Activated CD4-positive, alpha-beta T cell treated with anti-CD3 and anti-CD28 coated beads, Interleukin-2, amount 50 U/mL, for 48 hours (primary cell): ENCODE measurements around the gene ENPP6.
"Not testable (repeated sequence)": the region's sequence is repeated elsewhere in the genome, so short reads cannot be mapped to it uniquely, and the experiment has no call there.

ENCODE experiments used
- DNase-seq, 2 experiments: peaks; one replicate each; pipeline ENCODE4 v3.0.0-alpha.2; 2020

Gene ENPP6

DNA sequence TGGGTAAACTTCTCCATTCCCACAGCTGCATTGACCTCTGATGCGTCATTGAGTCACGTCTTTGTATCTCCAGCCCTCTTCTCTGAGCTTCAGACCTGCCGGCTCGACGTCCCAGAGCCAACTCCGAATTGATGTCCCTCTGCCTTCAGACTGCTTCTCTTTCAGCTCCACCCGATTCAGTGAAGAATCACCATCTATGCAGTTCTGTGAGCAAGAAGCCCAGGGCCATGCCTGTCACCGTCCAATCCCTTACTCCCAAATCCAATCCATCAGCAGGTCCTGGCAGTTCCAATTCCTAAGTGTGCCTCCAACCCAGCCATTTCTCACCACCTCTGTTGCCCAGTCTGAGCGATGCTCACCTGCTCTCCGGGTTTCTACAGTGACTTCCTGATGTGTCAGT lies 70.7 kb downstream of the ENPP6 start:
- no peak for DNase-seq

DNA sequence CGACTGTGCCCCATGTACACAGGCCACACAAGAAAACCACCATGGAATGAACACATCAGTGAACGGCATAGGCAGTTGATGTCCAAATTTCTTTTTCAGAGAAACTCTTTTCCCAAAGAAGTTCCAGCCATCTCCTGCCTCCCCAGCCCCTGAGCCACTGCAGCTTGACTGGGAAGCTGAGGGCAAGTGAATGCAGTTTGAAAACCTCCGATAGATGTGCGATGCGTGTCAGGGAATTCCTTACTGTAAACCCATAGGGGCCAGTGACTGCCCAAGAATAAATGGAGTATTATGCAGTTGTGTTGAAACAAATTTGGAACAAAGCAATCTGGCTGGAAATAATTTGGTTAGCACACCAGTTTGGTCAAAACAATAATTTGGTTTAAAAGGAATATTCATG lies 72.1 kb downstream of the ENPP6 start:
- no peak for DNase-seq

DNA sequence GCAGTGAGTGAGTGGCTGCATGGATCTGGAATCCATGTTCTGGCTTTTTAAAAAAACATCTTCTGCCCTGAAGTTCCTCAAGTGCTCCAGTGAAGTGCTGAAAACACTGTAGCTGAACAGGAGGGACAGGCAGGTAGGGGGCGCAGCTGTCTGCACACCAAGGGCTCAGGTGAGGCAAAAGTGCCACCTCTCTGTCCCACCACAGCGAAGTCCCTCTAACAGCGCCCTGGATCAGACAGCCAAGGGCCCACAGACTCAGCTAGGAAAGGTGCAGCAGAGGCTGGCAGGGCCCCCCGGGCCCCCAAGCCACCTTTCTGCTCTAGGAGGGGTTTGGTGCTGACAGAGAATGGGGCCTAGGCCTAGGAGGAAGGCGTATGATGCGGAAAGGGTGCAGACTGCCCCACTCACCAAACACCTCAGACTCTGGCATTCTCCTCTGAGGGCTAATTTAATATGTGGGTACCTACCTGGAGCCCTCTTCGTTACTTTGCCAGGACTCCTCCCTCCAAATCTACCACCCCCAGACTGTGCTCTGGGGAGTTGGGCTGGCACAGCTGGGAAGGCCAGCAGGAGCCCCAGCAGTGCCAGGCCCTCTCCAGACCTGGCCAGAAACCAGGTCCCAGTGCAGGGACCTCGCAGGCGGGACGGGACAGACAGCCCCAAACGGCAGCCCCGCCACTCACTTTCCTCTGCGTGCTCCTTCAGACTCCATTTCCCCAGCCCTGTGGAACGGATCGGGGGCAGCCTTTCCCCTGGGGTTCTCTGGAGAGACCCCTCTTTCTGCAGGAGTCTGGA lies 73.7 kb downstream of the ENPP6 start:
- DNase-seq: no peak

DNA sequence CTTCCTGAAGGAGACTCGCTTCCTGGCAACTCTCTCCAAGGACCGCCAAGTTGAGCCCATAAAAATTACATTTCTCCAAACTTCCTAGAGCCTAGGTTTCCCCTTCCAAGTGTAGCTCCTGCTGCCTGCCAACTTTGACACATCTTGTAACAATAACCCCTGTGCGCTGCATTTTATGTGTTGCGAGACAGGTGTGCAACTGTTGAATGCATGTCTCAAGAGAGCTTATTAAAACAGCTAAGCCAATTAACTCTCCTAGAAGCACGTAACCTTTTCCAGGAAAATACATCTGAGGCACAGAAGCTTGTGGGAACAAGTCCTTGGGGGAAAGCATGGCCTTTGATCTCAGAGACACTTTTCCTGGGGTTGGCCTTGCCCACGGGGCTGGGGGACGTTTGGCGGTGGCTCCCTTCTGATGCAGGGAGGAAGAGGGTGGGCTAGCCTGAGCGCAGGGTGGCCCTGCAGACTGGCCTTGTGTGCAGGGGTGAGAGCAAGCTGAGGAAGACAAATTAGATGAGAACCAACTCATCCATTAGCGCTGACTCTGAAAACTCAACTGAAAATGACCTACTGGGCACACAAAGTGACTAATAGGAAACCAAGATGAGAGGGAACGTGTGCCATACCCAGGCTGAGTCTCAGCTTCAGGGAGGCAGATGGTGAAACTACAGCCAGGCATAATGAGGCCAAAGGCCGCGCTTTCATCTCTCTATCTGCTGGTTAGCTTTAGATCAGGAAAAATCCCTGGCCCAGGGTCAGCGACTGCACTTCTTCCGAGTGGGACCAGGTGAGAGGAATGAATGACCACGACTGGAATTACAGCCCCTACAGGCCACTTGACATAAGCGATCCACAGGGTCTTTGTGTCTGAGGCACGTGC lies 75.3 kb downstream of the ENPP6 start:
- no peak for DNase-seq

DNA sequence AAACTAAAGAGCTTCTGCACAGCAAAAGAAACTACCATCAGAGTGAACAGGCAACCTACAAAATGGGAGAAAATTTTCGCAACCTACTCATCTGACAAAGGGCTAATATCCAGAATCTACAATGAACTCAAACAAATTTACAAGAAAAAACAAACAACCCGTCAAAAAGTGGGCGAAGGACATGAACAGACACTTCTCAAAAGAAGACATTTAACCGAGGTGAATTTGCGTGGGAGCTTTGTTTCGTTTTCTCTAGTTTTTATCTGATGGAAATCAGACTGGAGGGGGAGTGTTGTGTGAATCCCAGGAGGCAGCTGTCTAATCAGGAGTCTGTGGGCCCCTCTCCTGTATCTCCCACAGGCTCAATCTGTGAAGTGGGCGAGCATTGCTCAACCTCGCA lies 76.8 kb downstream of the ENPP6 start:
- not testable (repeated sequence) for DNase-seq

DNA sequence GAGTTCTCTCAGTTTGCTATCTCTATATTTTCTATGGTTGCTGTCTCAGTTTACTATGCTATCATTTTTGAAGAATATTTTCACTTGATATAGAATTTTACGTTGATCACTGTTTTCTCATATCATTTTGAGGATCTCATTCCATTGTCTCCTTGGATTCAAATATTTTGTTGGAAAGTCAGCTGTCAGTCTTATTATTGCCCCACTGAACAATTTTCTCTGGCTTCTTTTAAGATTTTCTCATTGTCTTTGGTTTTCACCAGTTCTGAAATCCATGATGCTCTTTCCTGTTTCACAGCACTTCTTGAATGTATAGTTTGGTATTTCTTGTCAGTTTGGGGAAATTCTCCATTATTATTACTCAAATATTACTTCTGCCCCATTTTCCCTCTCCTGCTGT lies 81.1 kb downstream of the ENPP6 start:
- DNase-seq: no peak

DNA sequence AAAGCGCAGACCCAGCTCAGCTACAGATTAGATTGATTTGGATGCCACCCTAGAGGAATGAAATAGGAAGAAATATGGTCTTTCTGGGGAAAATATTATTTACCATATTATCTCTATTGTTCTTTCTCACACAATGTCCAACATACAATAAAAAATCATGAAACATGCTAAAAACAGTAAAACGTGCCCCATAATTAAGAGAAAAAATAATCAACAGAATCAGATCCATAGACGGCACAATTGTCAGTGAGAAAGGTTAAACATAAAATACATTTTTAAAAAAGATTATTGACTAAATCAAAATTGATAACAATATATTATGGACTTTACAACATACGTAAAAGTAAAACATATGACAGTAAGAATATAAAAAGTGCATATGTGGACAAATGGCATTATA lies 90.9 kb downstream of the ENPP6 start:
- no peak for DNase-seq

DNA sequence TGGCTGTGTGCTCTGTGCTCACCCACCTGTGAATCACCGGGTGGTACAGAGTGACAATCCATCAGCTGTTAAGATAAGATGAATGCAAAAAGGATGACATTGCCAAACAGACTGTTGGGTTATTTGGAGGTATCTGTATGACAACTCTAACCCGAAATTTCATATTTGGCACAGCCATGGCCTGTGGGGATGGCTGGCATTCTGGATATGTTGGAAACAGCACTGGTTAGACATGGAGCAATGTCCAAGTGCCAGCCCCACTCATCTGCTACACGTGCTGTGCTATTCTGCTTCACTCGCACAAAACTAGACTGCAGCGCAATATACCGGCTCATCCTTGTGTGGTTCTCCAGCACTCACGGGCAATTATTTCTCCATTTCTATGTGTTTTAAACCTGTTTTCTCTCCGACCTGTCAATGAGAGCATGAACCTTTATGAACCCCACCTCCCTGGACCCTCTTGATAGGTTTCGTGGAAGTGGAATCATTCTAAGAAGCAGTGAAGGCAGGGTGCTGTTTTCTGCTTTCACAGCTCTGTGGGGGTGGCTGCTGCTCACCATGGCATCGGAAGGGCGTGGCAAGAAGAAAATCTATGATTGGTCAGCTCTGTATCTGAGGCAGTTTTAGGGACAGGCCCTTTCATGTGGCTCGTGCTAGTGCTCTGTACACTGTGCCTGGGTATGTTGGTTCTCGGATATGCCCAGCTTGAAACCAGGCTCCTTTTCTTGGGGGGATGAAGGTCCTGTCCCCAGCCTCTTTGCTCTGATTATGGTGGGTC lies 94.9 kb downstream of the ENPP6 start:
- no peak for DNase-seq

DNA sequence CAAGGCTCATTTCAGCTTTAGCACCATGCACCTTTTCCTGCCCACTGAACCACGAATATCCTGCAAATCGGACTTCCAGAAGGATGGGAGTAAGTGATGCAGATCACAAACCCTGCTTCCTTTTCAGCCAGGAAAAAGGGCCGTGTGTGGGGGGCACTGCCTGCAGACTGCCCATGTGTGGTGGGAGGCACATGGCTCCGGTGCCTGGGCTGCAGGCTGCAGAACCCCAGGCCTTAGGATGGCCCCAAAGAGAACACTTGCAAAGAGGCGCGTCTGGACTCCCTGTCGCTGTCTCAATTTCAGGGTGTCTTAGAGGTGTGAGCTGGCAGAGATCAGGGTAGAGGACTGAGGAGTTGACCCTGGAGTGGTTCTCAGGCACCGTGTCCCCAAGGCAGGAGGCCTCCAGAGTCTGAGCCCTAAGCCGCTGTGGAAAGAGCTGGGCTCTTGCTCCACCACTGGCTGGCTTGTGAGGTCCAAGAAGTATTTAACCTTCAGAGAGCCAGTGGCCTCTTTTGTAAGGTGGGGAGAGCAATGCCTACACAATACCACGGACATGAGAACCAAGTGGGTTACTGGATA lies 97.0 kb downstream of the ENPP6 start:
- DNase-seq: no peak

DNA sequence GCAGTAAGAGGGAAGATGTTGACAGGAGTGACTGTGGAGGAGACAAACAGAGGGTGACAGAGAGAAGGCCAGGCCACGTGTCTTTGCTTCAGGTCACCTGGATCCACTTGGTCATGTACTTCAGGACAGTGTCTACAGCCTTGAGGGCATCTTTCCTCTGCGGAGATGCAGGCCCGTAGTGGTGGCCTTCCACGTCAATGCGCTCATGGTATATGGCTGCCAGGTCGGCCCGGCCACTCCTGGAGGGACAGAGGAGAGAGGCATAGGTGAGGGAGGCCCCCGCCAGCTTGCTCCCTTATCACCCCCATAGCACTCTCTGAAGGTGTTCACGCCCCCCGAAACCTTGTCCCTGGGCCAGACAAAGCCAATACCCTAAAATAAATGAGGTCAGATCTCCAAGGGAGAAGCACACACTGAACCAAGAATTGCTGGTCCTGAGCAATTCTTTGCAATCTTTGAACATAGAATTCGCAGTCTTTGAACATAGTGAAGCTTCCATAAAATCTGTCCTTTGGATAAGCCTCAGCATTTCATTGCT lies 99.9 kb downstream of the ENPP6 start:
- DNase-seq: no peak

DNA sequence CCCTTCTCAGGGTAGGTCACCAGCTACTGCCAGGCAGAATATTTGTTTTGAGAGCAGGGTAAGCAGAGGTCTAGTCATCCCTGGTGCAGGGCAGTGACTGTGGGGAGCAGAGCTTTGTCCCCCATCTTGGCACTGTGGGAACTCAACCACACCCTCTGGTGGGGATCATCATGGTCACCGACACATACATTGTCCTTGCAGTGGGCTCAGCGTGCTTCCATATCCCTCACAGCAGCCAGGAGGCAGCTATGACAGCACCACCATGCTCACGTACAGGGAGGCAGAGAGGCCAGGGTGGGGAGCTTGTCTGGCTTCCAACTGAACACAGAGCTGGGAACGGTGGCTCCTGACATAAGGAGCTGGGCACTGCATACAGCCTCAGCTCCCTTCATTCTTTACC lies 102.3 kb downstream of the ENPP6 start:
- DNase-seq: no peak

DNA sequence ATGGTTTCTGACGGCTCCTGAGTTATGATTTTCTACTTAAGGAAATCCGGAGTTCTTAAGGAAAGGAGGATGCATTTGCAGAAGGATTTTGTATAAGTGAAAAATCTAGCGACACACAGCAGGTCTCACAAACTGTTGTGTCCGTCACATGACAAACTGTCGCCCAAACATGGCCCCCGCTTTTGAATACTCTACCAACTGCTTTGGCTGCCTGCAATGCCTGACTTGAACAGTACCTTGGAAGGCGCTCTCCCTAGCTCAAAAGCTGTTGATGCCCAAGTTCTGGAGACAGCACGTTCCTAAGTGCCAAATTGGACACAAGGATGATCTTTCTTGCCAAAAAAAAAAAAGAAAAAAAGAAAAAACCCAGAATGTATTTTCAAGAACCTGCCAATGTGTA lies 103.2 kb downstream of the ENPP6 start:
- no peak for DNase-seq

DNA sequence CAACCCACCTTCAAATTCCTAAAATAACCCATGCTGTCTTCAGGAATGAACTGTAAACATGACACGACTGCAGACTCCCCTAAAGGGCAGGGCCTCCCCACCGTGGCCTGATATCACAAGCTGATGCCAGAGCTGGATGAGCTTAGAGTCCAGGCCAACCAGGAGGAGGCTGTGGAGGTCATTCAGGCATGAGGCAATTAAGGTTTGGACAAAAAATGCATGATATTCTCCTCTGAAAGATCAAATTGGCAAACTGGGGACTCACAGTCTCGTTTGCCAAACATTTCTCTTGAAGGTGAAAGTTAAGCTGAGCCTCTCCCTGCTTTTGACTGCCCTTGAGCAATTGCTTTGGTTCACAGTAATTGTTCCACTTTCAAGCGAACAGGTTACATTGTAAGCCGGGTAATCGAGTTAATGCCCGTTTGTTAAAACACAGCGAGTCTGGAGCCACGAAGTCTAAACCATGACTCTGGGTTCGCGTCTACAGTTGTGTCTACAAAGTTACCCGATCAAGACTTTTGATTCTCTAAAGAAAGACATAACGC lies 105.6 kb downstream of the ENPP6 start:
- no peak for DNase-seq

DNA sequence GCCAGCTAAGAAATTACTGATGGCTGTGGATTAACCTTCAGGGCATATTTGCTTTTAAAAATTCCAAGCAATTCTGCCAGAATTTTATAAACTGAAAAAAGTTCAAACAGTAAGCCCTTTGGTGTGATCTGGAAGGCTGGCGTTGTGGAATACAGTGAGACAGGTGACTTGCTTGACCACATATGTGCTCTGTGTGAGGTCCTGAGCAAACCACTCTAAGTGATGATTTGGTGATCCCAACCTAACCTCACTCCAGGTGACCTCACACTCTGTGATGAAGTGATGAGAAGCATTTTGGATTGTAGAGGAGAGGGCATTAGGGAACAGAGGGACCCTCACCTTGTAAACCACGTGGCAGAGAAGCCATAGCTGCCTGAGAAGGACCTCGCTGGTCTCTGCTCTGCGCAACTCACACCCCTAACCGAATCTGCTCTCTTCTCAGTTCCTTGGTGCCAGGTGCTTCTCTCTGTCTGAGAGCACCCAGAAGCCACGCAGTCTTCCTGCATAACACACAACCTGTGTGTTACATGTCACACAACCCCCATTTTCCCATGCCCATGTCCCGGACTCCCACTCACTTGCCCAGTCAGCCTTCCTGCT lies 106.3 kb downstream of the ENPP6 start:
- DNase-seq: no peak

DNA sequence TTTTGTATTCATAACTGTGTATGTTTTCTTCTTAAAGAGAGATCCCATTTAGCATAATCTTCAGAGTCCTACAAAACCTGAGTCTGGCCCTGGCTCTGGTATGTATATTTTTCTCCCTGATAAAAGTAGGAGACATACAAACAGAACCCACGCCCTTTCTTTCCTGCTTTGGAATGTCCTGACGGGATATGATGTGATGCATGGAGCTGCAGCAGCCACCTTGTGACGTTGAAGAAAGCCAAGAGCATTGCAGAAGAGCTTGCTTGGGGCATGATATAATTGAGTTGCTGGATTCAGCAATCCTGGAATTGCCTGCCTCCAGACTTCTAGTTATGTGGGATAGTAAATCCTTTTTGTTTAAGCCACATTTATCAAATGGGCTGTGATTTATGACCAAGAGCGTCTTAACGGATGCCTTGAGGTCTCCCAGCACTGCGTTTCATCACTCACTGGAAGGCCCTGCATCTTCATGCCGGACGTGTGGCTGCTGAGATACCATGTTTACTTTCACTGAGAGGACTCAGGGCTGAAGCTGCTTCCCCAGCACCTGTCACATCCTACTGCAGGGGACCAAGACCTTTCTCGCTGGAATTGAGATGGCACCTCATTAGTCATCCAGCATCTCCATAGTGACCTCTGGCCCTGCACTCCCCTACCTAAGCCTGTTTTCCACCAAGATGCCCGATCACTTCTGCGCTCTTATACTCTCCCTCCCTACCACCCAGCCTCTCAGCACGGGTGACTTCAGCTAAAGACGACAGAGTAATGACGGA lies 107.0 kb downstream of the ENPP6 start:
- no peak for DNase-seq

DNA sequence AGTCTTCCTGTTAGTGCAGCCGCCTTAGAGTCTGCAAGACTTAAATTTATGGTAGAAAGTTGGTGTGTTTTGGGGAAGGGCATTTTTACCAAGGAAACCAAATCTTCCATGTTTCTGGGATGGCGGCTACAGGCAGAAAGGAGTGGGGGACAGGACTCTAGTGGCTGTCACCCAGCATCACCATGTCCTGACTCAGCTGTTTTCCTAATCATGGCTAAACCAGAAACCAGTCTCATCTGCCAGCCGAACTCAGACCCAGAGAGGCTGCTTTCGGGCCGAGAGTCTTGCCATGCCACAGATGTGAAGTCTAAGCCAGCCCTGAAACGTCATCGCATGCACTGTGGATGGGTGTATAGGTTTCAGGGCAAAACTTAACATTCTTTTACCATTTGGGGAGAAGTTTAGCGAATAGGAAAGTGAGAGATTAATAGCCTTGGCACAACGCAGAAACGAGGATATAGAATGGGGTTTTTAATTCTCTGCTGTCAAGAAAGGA lies 109.6 kb downstream of the ENPP6 start:
- no peak for DNase-seq

DNA sequence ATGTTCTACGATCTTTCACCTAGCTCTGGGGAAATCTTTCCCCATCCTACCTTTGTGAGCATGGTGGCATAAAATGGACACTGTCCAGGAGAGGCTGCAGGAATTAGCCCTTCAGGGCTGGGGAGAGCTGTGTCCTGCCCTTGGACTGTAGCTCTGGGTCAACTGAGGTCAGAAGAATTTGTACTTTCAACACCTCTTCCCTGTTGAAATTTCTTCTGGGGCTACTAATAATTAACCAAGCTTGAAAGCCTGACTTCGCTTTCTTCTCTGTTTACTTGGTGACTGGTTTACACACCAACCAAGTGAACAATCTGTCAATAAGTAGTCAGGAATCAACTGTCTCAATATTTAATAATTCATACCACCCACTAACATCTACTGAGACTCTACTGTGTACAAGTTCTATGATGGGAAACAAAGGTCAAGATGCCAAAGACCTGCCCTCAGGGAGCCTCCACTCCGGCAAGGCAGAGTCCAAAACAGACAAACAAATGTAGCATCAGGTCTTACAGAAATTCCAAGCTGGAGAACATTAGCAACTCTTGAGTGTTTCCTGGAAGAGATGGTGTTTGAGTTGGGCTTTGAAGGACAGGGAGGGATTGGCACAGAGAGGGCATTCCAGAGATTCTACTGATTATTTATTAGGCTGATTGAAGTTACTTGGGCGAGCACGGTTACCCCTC lies 113.1 kb downstream of the ENPP6 start:
- no peak for DNase-seq

DNA sequence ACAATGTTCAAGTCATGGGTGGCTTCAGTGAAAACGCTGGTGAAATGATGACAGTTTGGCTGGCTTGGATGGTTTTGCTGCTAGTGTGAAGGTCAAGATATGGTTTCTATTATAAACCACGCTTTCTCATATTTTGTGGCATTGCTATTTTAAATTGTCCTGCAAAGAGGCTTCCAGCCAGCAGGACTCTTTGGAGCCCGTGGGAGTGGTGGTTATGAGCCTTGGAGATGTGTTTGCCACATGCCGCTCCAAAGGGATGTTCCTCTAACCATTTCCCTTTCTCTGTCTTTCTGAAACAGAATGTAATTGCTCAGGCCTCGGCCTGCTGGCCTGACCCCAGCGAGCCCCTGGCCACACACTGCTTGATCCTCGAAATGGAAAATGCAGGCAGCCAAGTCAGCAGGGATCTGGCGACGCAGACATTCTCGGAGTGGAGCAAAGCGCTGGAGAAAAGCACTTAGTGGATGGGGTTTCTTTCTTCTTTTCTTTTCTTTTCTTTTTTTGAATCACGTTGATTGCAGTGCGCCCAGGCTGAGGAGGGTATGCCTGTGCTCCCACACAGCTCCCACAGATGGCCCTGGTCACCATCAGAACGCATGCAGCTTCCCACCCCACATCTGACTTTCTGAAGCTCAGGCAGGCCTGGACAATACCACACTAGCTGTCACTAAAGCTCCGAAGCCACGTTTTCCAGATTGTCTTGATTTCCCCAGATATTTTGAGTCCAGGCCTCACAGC lies 114.0 kb downstream of the ENPP6 start:
- DNase-seq: no peak

DNA sequence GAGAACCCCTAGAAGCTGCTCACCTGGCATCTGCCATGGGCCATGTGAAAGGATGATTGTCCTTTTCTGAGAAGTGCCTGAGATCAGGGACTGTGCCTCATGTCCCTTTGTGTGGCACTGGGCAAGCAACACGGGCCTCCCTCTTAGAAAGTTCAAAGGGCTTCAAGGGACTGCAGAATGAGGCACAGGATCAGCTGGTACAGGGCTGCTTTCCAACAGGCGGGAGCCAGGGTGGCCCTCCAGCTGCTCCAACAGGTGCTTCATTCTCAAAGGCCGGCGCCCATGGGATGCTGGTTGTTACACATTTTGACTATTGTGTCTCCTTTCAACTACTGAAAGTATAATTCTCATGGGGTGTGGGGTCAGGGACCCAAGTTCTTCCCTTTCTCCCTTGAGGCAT lies 114.7 kb downstream of the ENPP6 start:
- DNase-seq: no peak

DNA sequence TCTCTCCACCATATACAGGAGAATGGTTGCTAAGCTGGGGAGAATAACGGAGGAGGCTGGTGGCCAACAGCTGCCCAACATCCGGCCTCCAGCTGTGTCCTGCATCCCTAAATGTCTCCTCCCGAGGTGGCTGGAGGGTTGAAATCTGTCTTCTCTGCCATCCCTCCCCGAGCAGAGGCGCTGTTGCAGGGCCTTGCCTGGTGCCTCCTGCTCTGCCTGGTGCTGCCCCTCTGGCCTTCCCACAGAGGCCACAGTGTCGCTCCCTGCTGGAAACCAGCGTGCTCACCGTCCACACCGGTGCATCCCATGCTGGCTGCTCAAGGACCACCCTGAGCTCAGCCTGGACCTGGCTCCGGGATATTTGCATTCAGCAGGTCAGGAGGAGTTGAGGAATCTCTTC lies 115.2 kb downstream of the ENPP6 start:
- DNase-seq: no peak
